NCI-H460 (cell line): ENCODE measurements around the gene ASRGL1. TPM values are rescaled to one million over a fixed set of nuclear protein-coding genes. Genes with fewer than 3 reads are reported as not detected.
A peak's percentile ranks its signal among the peaks of the same experiment; 100 is the strongest.

Experiments used
- DNase-seq: peaks from one replicate; pipeline ENCODE4 v3.0.0-alpha.2; 2016; ENCODE audit warnings: low read depth; ENCODE audit errors: extremely low read depth
- total RNA-seq: library from RNA; depleted of rRNA; stranded (reverse); fragments of >200 nt; shearing (Covaris generic); gene quantifications from 2 replicates; pipeline ENCODE4 v1.2.3, GENCODE V29; 2014

The ASRGL1 gene
- total RNA-seq, 1 experiment from 2014 or later = 3.4 TPM

GRCh38 chr11:62392506-62392905 lies 55.3 kb downstream of the ASRGL1 start:
- no peak for DNase-seq

GRCh38 chr11:62393061-62393611 lies 55.9 kb downstream of the ASRGL1 start:
- DNase-seq = peak; percentile 5

- no peak for DNase-seq
Measured at GRCh38 chr11:62393735-62394134, 56.5 kb downstream of the ASRGL1 start.

GRCh38 chr11:62394825-62395538 lies 57.7 kb downstream of the ASRGL1 start:
- peak; percentile 71 for DNase-seq

DNA sequence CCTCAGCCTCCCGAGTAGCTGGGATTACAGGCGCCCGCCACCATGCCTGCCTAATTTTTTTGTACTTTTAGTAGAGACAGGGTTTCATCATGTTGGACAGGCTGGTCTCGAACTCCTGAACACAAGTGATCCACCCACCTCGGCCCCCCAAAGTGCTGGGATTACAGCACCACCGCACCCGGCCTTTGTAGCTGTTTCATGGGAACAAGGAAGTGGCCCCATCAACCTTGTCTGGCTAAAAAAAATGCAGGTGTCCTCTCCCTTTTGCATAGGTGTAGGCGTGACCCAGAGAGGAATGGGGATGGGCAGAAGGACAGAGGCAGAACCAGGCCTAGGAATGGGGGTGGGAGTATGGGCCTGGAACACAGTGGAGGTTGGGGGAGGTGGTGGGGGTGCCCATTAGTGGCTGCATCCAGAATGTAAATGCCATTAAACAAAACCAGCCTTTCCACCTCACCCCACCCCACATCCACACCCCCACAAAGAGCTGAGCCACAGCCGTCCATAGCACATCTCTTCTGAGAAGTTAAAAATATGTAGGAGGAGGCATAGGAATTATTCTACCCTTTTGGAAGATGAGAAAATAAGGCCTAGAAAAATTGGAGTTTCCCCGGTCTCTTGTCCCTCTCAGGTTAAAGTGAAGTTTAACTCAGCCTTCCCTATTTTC lies 58.8 kb downstream of the ASRGL1 start:
- no peak for DNase-seq

DNA sequence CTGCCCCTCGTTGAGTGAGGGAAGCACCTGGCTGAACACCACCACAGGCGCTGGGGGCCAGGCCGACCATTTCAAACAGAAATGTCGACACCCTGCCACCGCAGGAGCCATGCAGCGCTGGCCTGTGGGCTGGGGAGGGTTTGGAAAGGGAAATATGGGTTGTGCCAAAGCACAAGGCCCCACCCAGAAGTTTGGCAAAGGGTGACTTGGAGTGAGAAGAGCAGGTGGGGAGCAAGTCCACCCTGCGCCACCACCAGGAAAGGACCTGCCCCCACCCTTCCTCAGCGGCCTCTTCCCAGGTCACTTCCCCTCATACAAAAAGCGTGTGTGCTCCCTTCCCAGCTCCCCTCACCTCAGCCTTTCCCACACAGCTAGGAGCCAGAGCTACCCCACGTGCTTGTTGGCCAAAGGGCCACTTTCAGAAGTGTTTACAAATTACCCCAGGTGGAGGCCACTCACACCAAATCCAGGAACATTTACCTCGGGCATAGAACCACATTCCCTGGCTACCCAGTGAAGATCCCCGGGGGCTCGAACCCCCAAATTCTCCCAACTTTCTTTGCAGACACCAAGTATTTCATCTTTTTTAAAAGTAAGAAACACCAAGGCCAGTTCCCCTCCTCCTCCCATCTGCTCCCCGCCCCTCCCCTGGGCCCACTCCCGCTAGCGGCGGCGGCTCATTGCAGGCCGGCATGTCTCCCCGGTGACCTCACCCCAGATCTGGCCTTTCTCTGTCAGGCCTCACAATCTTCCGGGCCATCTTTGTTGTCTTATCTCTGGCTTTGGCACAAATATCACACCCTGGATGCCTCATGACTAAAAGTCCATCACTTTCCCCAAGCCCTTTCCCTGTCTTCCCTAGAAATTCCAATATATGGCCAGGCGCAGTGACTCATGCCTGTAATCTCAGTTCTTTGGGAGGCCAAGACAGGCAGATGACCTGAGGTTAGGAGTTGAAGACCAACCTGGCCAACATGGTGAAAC lies 61.1 kb downstream of the ASRGL1 start:
- DNase-seq = no peak

DNA sequence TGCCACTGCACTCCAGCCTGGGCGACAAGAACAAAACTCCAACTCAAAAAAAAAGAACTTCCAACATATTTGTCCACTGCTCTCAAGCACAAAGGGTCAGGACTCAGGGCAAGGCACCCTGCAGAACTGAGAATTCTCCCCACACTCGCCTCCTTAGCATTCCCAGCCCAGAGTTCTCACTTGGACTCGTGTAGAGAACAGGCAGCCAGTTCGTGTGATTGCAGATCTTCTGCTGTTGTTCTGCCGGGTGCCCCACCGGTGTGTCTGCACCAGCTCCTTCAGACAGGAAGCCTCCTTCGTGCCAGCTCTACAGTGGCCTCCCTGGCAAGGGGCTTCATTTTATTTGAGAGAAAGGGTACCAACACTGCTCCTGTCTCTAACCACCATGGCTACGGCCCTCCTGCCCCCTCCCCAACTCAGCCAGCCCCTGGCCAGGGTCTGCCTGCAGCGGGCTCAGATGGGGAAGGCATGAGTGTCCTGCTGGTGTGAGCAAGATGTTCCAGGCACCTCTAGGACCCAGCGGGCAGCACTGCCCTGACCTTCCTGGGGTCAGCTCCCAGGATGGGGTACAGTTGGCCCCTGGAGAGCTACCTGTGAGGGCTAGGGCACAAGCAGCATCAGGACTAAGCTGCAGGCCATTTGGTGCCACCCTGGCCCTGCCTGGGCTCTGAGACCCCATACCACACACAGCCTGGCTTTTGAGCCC lies 62.1 kb downstream of the ASRGL1 start:
- DNase-seq = no peak

DNA sequence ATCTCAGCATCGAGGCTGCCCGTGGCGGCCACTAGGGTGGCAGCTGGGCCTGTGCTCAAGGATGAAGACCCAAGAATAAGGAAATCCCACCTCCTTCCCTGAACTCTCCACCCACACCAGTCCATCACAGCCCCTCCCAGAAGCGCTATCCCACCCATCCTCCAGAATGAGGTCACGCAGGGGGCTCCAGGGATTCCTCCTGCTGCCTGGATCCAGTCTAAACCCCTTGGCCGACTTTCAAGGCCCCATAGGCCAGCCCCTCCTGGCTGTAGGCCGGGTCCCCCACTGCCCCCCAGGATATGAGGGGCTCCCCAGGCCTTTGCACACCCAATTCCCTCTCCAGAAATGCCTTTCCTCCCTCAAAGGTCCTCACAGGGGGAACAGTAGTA lies 62.6 kb downstream of the ASRGL1 start:
- no peak for DNase-seq

- DNase-seq = no peak
Measured at GRCh38 chr11:62400281-62400680, 63.0 kb downstream of the ASRGL1 start.

DNA sequence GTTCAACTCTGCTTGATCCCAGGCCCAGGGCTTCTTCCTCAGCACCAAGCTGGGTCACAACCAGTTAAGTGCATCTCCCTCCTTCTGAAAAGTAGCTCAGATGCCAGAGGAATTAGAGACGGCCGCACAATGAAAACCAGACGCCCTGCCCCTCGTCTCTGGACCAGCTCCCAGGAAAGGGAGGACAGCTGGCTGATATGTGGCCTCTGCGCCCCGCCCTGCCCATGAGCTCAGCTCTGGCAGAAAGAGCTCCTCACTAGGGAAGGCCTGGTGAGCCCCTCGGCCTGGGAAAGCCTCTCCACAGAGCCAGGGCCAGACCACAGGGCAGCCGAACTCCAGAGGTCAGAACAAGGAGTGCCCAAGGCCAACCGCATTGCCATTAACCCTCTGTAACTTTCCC lies 63.5 kb downstream of the ASRGL1 start:
- DNase-seq = no peak

DNA sequence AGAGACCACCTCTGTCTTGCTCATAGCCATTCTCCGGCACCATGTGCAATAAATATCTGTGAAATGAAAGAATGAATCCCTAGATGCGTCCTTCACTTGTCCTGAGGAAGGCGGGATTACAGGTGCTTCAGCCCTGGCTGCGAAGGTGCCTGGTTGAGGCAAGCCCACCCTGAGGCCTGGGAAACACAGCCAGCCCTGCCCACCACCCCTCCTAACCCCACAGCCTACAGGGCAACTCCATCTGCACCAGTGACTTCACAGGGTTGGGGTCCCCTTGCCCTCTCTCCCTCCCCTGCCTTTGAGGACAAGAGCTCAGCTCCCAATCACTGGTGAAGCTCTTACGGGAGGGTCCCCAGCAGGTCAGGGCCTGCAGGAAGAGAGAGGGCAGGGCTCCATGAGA lies 64.1 kb downstream of the ASRGL1 start:
- no peak for DNase-seq

GRCh38 chr11:62401811-62402210 lies 64.6 kb downstream of the ASRGL1 start:
- no peak for DNase-seq

DNA sequence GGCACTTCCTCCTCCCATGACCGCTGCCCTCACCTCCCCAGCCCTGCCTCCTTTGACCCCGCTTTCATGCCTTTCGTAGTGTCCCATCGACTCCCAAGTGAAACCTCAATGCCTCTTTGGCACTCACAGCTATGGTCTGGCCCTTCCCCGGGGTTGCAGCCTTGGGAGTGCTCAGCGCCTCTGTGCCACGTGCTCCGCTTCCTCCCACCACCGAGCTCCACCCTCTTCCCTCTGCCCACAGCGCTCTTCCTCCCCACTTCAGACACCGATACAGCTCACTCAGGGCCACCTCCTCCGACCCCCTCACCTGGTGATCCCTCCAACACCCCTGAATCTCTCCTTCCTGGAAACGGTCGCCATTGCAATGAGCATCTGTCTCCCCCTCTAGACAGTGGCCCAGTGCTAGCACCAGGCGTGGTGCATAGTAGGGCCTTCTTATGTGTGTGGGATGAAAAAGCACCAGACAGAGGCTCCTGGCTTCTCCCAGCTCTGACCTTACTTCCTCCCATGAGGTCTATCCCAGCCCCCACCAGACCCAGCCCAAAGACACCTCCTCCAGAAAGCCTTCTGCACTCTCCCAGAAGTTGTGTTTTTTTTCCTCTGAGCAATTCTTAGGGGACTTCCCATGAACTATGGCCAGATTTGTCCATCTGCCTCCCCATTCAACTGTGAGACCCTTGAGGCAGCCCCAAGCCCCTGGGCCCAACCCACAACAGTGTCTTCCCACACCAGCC lies 65.1 kb downstream of the ASRGL1 start:
- DNase-seq = no peak

DNA sequence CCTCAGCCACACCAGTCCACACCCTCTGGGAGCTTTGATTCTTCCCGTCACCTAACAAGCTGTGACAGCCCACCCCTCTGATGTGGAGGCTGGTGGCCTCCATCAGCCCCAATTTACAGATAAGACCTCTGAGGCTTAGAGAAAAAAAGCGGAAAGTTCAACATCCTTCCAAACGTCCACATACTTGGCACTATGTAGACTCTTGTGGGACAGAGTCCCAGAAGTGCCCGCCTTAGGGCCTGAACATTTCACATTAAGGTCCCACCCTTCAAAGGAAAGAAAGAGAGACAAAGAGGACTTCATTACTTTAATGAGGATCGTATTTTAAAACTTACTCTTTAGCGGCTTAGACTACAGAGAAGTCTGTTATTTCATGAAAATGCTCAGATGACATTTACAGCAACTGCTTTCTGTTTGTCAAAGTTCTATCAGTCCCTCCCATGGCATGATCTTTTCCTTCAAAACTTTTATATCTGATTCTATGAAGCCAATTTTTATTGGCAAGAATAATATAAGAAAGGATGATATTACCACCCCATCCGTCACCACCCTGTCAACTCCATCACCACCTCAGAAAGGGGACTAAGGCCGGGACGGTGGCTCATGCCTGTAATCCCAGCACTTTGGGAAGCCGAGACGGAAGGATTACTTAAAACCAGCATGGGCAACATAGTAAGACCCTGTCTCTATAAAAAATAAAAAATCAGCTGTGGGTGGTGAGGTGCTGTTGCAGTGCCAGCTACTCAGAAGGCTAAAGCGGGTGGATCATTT lies 65.9 kb downstream of the ASRGL1 start:
- no peak for DNase-seq

- DNase-seq = no peak
Measured at GRCh38 chr11:62404435-62404834, 67.2 kb downstream of the ASRGL1 start.

DNA sequence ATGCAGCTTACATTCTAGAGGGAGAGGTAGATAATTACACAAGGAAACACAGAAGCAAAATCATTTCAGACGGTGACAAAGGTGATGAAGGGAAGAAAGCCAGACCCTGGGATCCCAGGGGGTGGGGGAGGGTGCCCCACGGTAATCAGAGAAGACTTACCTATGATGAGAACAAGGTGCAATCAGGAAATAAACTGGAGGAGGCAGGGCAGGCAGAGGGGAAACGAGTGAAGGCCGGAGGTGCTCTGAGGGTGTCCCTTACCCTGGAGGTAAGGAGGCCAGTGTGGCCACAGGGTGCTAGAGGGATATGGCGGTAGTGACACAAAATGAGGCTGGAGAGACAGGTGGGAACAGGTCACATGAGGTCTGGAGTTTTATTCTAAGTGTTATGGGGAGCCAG lies 67.7 kb downstream of the ASRGL1 start:
- DNase-seq = no peak

- DNase-seq = no peak
Measured at GRCh38 chr11:62406034-62406433, 68.8 kb downstream of the ASRGL1 start.

DNA sequence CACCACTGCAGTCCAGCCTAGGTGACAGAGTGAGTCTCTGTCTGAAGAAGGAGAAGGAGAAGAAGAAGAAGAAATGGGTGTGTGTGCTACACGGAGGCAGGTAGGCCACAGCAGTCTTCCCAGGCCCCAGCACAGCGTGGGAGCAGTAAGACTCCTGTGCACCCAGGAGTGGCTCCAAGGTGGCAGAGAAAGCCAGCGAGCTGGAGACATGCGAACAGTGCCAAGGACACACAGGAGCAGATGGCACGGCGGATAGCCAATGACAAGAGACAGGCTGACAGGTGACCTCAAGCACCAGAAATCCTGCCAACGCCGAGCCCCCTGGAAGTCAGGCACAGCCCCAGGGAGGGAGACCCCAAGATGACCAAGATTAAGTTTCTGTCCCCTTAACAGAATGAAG lies 72.6 kb downstream of the ASRGL1 start:
- no peak for DNase-seq

GRCh38 chr11:62410972-62411371 lies 73.7 kb downstream of the ASRGL1 start:
- DNase-seq = no peak
